Activated CD4-positive, alpha-beta T cell treated with anti-CD3 and anti-CD28 coated beads, Interleukin-2, amount 50 U/mL, for 16 hours (primary cell): Measurements from ENCODE around the gene CARMIL1.

ENCODE experiments used
- DNase-seq: peaks from one replicate; pipeline ENCODE4 v3.0.0-alpha.2; 2020

The CARMIL1 gene

DNA sequence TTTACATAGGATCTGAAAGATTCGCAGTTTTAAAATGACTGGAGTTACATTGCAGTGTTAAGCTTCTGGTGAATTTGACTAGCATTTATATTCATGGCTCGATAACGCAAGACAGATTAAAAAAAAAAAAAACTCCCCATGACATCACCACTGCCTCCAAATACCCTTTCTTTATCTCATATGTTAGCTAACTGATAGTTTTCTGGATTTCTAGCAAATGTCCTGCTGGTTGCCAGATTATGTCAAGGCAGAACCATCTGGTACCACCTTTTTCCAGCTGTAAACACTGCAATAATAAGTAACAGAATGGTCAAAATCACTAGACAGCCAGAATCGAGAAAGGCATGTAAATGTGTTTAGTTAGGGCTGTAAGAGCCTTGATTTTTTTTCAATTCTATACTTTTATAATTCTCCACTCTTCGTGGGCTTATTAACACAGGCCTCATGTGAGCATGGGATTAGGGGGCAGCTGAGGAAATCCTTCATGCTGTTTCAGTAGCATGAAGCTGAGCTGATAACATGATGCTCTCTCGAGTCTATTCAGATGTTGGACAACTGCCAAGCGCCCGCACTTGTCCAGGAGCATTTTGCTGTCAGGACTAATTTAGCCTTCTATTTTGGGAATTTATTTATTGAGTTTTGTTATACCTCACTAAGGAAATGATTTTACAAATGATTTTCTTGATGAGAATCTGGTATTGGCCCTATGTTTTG, 206.8 kb downstream of the CARMIL1 start:
- no peak for DNase-seq

- no peak for DNase-seq
Measured at GRCh38 chr6:25486550-25486949, 207.4 kb downstream of the CARMIL1 start.

- no peak for DNase-seq
Measured at GRCh38 chr6:25487012-25487411, 207.8 kb downstream of the CARMIL1 start.

GRCh38 chr6:25488156-25488555, 209.0 kb downstream of the CARMIL1 start:
- no peak for DNase-seq

- DNase-seq = no peak
Measured at GRCh38 chr6:25489399-25489798, 210.2 kb downstream of the CARMIL1 start.

DNA sequence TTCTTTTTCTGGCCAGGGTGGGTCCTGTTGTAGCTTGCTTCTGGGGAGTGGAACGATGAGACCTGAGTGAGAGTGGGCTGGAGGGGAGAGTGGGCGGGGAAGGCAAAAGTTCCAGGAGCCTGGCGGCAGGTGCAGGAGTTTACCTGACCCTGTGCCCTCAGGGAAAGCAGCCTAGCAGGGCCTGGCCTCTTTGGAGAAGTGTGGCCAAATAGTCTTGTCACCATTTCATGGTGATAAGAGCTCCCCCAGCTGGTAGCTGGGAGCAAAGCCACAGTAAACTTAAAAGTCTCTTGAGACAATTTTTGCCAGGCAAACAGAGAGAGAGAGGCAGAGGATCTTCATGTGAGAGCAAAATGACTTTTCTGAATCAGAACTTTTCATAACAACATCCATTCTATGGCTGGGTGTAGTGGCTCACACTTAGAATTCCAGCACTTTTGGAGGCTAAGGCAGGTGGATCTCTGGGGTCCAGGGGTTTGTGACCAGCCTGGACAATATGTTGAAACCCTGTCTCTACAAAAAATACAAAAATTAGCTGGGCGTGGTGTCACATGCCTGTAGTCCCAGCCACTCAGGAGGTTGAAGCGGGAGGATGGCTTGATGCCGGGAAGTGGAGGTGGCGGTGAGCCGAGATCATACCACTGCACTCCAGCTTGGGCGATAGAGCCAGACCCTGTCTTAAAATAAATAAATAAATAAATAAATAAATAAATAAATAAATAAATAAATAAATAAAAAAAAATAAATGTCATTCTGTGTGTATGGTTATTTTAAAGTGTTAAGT, 211.0 kb downstream of the CARMIL1 start:
- peak; percentile 75 for DNase-seq

DNA sequence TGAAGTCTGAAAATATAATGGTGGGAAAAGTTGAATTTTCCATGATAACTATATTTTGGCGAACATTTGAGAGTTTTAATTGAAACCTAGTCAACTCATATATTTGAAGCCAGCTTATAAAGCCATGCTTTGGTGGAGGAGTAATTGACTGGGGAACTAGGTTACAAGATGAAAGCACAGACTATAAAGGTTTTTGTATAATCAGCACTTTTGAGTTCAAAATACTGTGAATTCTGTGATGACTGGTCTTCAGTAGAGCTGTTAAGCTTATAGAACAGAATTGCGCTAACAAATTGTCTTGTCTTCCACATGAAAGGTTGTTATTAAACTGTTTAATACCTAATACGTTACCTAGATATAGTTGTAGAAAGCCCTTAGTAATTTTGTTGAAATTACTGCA, 213.8 kb downstream of the CARMIL1 start:
- DNase-seq = no peak

DNA sequence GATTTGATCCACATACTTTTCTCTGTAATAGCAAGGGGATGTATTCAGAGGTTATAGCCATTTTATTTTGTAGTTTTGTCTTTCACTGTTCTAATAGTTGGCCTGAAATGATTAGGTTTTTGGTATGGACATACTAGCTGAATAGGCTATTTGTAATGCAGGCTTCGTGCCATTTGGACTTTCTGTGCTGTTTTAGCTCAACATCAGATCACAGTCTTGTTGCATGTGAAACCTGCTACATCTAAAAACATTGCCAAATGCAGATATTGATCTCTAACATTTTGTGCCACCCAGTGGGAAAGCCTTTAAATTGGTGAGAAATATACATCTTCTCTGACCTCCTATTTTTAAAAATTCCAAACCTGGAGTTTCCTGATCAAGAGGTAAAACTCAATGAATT, 215.3 kb downstream of the CARMIL1 start:
- DNase-seq = no peak

DNA sequence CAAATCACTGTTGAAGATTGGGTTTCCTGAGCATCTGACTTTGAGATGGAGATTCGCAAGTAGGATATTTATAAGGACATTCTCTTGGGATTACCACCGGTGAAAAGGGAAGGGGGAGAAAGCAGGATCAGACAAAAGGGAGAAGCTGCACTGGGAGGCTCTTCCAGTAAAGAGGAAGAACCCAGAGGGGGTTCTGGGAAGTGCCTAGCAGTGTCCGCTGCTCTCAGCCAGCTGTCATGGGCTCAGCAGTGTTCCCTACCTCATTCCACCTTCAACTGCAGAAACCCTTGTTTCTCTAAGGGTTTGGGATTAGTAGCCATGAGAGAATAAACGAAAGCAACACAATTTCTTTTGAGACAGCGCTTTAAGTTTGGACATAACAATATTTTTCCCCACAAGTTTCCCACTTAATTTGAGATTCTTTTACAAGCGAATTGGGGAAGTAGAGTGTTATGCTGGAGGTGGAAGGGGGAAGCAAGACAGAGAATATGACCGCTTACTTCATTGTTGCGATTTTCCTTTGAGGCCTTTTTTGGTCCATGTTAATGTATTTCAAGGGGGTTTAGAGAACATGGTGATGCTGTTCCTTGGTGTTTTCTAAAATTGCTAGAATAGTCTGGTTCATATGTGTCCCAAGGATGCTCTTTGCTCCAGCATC, 218.3 kb downstream of the CARMIL1 start:
- DNase-seq = no peak

GRCh38 chr6:25498505-25498904, 219.3 kb downstream of the CARMIL1 start:
- DNase-seq = no peak

GRCh38 chr6:25499615-25500235, 220.6 kb downstream of the CARMIL1 start:
- no peak for DNase-seq

DNA sequence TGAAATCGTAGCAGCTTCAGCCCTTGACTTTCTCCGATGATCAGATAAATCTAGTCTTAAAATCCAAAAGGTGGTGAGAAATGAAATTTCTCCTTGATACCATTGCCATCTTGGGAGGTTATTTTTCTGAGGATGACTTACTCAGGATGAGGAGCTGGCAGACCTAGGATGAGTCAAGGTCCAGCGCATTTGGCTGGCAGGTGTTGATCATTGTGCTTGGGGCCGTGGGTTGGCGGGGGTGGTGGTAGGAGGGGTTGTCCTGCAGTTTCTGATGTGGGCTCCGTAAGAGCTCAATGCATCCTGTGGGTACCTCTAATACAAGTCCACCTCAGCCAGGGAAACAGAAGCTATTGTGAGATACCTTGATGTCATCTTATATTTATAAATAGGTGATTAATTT, 224.5 kb downstream of the CARMIL1 start:
- DNase-seq = no peak

- DNase-seq = no peak
Measured at GRCh38 chr6:25504661-25505060, 225.5 kb downstream of the CARMIL1 start.

DNA sequence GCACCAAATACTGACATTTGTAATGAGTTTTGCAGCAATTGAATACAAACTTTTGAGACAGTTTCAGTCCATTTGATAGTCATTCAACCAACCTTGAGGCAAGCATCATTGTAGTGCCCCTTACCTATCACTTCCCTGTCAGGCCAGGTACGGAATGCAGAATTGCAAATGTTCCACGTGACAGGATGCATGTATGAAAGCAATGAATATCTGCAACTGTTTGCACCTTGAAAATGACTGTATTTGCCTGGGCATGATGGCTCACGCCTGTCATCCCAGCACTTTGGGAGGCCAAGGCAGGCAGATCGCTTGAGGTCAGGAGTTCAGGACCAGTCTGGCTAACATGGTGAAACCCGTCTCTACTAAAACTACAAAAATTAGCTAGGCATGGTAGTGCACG, 226.8 kb downstream of the CARMIL1 start:
- no peak for DNase-seq

GRCh38 chr6:25508051-25508450, 228.9 kb downstream of the CARMIL1 start:
- DNase-seq = no peak

DNA sequence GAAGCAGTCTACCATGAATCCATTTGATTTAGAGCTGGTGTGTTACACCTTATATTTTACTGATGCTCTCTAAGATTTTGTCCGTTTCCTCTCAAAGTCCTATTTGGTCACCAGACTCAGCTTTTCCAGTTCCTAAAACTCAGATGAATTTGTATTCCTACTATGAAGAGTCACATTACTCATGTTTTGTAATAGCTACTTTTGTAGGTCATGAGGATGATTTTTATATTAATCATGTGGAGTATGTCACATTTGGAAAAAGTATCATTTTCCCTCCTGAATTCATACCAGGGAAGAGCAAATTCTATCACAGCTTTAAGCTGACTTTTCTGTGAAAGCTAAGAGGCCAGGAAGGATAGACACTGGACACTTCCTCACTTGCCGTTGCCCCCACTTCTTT, 232.2 kb downstream of the CARMIL1 start:
- DNase-seq = no peak

DNA sequence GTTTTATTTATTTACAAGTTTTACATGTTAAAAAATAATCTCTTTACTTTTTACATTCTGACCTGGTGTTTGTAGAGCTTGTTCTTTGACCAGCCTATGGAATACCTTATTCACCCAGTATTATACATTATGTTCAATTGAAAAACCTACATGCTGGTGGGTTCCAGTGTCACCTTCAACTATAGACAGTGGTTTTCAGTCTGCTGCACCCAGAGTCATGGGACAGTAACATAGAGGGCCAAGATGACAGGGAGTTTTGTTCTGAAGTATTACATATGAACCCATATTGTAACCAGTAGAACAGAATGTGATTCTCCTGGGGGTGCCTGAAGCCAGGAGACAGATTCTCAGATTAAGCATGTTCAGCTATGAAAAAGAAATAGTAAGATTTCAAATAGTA, 233.4 kb downstream of the CARMIL1 start:
- no peak for DNase-seq

DNA sequence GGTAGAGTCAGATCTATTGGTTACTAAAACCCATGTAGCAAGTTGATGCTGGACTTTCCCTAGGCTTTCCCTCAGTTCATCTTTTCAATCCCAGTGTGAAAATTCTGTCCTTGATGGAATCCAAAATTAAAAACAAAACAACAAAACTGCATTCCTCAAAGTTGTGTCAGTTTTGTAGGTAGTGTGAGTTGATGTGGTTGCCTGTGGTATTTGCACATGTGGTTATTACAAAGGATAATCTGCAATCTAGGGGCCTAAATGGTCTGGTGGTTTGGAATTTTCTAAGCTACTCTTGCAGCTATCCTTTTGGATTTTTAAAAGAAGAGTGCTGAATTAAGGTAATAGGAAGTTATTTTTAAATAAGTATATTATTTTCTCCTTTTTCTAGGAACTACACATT, 240.7 kb downstream of the CARMIL1 start:
- no peak for DNase-seq

- DNase-seq = no peak
Measured at GRCh38 chr6:25524542-25524941, 245.4 kb downstream of the CARMIL1 start.

- DNase-seq = no peak
Measured at GRCh38 chr6:25525078-25525477, 245.9 kb downstream of the CARMIL1 start.

- no peak for DNase-seq
Measured at GRCh38 chr6:25534942-25535631, 255.9 kb downstream of the CARMIL1 start.

DNA sequence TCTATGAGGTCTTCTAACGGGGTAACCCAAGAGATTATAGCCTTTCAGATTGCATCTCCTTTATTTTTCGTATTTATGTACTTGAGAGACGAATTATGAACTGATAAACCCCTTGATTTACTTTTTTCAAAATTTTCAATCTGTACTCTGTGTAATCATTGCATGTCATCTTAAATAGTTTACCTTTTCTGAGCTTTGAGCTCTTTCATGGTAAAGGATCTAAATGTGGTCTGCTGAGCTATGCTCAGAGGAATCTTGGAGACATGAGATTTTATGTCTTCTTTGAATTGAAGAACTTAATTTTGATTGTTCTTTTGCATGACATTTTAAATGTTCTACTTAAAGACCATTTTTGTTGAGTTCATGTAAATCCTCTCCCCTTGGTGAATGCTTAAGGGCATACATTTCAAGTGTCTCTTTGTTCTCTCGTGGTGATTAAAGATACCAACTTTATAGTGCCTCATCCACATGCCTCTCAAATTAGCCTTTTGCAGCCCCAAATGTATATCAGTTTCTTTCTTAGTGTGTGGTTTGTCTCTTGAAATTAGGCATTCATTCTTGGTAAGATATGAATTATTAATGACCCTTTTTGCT, 256.6 kb downstream of the CARMIL1 start:
- DNase-seq = no peak

- DNase-seq = no peak
Measured at GRCh38 chr6:25536781-25537180, 257.6 kb downstream of the CARMIL1 start.
